Measurements from ENCODE around the gene SOCS7. TPM values are rescaled to one million over a fixed set of nuclear protein-coding genes. Genes with fewer than 3 reads are reported as not detected.

Gene SOCS7
- total RNA-seq, 1 donor from 2014 or later: 10.3 TPM

GRCh38 chr17:38353086-38353604 is 1.5 kb downstream of the SOCS7 start:
- no peaks in the 10 kb centered on the region for H3K9me3 ChIP-seq
- peaks cover 10 to 34% of the 10 kb centered on the region in 2 donors for H3K4me1 ChIP-seq
- DNase-seq (ENCODE audit: low spot score in 2 of 2): no peak
- no peaks in the 10 kb centered on the region for H3K36me3 ChIP-seq
- TF ChIP-seq CTCF (IDR thresholded peaks at IDR 0.05): no peak
- H3K27ac ChIP-seq: peak overlapping the region; percentile 75 to 91
- intact Hi-C loops (cut with DNase I): no loop called here
- H3K4me3 ChIP-seq: peak overlapping the region; percentile 97
- no peaks in the 10 kb centered on the region for H3K27me3 ChIP-seq

GRCh38 chr17:38353668-38354067 is 2.0 kb downstream of the SOCS7 start:
- DNase-seq (ENCODE audit: low spot score in 2 of 2): no peak
- Histone ChIP-seq H3K27ac (no peak overlapping the region), H3K4me3 (peak overlapping the region; percentile 97), H3K27me3 (no peaks in the 10 kb centered on the region), H3K9me3 (no peaks in the 10 kb centered on the region), H3K4me1 (peaks cover 10 to 37% of the 10 kb centered on the region in 2 donors), H3K36me3 (no peaks in the 10 kb centered on the region)
- intact Hi-C loops (cut with DNase I): no loop called here
- TF ChIP-seq CTCF (IDR thresholded peaks at IDR 0.05): no peak

- Histone ChIP-seq H3K27ac (peak overlapping the region in 1 of 2 donors; percentile 7), H3K4me1 (peaks cover 10 to 43% of the 10 kb centered on the region in 2 donors), H3K9me3 (no peaks in the 10 kb centered on the region), H3K36me3 (no peaks in the 10 kb centered on the region), H3K4me3 (peak overlapping the region; percentile 16 to 97), H3K27me3 (no peaks in the 10 kb centered on the region)
- TF ChIP-seq CTCF (IDR thresholded peaks at IDR 0.05): no peak
- intact Hi-C loops (cut with DNase I): no loop called here
- no peak for DNase-seq (ENCODE audit: low spot score in 2 of 2)
Measured at GRCh38 chr17:38354466-38354865, 2.8 kb downstream of the SOCS7 start.

- no peaks in the 10 kb centered on the region for H3K9me3 ChIP-seq
- no peak for TF ChIP-seq CTCF (IDR thresholded peaks at IDR 0.05)
- H3K27ac ChIP-seq: peak overlapping the region; percentile 37 to 71
- no peaks in the 10 kb centered on the region for H3K36me3 ChIP-seq
- peak overlapping the region; percentile 7 to 16 for H3K4me3 ChIP-seq
- H3K27me3 ChIP-seq: no peaks in the 10 kb centered on the region
- H3K4me1 ChIP-seq: peaks cover 10 to 43% of the 10 kb centered on the region in 2 donors
- no peak for DNase-seq (ENCODE audit: low spot score in 2 of 2)
- intact Hi-C loops (cut with DNase I): no loop called here
Measured at GRCh38 chr17:38355251-38355650, 3.6 kb downstream of the SOCS7 start.

- intact Hi-C loops (cut with DNase I): loop anchor here (1.0 kb wide), 1 partner anchor 8 kb away; no protein-coding TSS in a partner anchor
- peaks cover 10 to 43% of the 10 kb centered on the region in 2 donors for H3K4me1 ChIP-seq
- TF ChIP-seq CTCF (IDR thresholded peaks at IDR 0.05): no peak
- no peak for DNase-seq (ENCODE audit: low spot score in 2 of 2)
- H3K4me3 ChIP-seq: no peak overlapping the region
- peak overlapping the region; percentile 71 to 78 for H3K27ac ChIP-seq
- no peaks in the 10 kb centered on the region for H3K9me3 ChIP-seq
- H3K36me3 ChIP-seq: no peaks in the 10 kb centered on the region
- H3K27me3 ChIP-seq: no peaks in the 10 kb centered on the region
Measured at GRCh38 chr17:38357486-38358123, 6.0 kb downstream of the SOCS7 start.

Data from ascending aorta (tissue), 2 donors.